GOT3 (cell line): ENCODE measurements around the gene RAB3C.
"Not testable (repeated sequence)": the region's sequence is repeated elsewhere in the genome, so short reads cannot be mapped to it uniquely, and the experiment has no call there.

Experiments used
- DNase-seq: peaks from one replicate; lab custom pipeline; 2025; ENCODE audit warnings: mixed read lengths; lab: John Stamatoyannopoulos, UW

RAB3C gene

DNA sequence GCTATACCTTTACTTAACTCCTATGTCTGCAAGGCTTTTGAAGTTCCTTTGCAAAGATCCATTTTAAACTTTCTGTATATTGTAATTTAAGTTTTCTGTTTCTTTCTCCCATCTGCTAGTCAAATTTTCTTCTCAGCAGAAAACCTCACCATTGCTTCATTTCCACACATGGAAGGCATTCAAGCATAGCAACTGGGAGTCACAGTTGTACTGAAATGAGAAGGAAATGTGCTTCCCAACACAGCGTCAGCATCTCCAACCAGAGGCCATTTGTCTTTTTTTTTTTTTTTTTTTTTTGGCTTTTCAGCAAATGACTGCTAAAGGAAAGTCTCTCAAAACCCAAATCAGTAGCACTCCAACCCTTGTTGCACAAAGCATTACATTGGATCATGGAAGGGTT lies 92.5 kb downstream of the RAB3C start:
- no peak for DNase-seq

- no peak for DNase-seq
Observed at GRCh38 chr5:58677650-58678049, 94.8 kb downstream of the RAB3C start.

DNA sequence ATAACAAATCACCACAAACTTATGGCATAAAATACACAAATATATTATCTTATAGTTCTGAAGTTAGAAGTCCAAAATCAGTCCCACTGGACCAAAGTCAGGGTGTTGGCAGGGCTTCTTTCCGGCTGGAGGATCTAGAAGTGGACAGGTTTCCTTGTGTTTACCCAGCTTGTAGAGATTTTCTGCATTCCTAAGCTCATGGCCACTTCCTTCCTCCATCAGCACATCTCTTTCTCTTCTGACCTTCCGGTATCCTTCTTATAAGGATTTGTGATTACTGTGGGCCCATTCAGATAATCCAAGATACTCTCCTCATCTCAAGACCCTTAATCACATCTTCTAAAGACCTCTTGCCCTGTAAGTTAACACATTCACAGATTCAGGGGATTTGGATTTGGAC lies 97.6 kb downstream of the RAB3C start:
- no peak for DNase-seq

DNA sequence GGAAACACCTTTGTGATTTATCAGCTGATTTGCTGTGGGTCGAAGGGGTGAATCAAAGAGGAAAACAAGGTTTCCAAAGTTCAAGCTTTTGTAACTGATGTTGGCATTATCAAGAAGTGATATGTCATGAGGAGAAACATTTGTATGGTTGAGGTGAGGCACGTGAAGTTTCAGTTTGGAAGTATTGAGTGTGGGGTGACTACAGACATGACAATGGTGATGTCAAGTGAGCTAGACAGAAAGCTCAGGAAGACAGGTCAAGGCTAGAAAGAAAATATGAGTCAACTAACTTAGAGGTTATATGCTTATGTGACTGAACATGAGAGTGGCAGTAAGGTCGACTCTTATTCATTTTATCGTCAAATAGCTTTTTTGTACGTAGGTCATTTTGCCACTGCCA lies 99.1 kb downstream of the RAB3C start:
- DNase-seq: no peak

- no peak for DNase-seq
Observed at GRCh38 chr5:58683567-58683966, 100.7 kb downstream of the RAB3C start.

DNA sequence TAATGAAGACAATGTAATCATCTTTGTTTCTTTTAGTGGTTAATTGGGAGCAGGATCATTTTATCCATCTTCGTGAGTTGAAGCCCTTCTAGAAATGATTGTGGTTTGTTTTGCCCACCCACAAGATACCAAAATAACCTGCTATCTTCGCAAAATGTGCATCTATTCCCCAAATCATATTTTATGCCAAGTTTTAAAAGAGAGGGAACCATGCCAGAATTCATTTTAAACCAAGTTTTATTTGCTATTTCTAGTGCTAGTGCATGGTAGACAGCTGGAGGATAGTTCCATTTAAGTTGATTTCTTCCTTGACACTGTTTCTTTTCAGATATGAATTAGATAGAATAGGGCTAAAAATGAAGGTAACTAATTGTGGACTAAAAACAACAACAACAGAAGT lies 104.2 kb downstream of the RAB3C start:
- no peak for DNase-seq

GRCh38 chr5:58687595-58687994 lies 104.7 kb downstream of the RAB3C start:
- DNase-seq: no peak

GRCh38 chr5:58699088-58699761 lies 116.3 kb downstream of the RAB3C start:
- not testable (repeated sequence) for DNase-seq

- DNase-seq: no peak
Observed at GRCh38 chr5:58699762-58700118, 116.9 kb downstream of the RAB3C start.

DNA sequence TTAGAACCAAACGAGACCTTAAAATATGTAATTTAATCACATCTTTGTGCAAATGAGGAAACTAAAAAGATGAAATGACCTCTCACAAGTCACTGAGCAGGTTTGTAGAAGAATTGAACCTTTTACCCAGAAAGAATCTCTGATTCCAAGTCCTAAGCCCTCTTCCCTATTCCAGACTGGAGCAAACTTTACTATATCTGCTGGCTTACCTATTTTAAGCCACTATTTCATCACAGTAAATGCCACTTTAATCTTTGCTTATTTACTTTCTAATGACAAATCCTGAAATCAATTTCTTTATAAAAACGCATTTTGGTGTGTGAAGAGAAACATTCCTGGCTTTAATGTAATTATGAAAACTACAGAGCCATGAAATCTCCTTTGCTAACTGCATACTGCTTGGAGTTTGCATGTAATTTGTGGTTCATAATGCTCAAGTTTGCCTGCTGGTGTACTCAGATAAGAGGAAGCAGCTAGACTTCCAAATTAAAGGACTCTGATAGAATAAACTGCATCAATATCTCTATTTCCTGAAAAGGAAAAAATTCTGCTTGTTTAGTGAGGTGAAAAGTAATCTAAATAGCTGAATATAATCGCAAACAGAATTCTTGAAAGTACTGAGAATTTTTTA lies 121.2 kb downstream of the RAB3C start:
- DNase-seq: no peak

DNA sequence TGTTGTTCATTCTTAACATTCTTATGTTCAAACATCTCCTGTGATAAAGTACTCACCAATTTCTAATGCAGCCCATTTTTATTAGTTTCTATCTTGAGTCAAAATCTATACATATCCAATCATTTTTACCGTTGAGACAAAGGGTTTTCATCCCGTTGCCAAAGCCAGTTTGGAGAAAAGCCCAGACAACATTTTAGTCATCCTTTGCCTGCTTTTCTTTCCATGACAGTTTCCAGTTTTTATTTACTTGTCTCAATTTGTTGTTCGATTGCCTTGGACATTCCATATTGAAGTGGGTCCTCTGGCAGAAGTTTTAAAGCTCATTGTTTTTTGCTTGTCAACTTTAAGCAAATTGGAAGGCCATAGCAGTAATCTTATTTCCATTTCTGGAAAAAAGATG lies 123.9 kb downstream of the RAB3C start:
- no peak for DNase-seq

- DNase-seq: no peak
Observed at GRCh38 chr5:58708456-58708855, 125.6 kb downstream of the RAB3C start.

DNA sequence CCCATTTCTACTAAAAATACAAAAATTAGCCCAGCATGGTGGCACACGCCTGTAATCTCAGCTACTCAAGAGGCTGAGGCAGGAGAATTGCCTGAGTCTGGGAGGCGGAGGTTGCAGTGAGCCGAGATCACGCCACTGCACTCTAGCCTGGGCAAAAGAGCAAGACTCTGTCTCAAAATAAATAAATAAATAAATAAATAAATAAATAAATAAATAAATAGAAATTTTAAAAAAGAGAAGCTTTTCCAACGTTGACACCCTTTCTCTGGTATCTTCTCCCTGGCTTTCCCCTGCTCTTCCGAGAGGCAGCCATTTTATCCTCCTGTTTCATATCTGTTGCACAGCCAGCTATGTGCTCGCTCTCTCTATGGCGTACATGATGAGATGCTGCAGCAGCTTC lies 127.5 kb downstream of the RAB3C start:
- DNase-seq: not testable (repeated sequence)

GRCh38 chr5:58710871-58711270 lies 128.0 kb downstream of the RAB3C start:
- no peak for DNase-seq

DNA sequence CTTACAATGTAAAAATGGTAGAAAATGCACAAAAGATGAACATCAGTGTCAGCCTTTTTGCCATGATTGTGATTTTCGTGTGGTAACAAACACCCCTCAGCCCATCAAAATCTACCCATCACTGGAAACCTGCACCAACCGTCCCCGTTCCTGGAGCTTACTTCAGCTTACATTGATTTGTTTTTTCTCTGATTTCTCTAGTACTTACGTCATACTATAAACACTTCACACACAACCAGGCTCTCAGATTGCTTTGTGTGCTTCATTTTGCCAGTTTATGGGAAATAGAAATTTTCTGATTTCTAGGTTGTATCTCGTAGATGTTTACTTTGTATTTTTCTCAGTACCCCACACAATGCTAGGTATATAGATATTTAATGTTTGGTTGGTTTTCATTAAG lies 129.1 kb downstream of the RAB3C start:
- DNase-seq: no peak

DNA sequence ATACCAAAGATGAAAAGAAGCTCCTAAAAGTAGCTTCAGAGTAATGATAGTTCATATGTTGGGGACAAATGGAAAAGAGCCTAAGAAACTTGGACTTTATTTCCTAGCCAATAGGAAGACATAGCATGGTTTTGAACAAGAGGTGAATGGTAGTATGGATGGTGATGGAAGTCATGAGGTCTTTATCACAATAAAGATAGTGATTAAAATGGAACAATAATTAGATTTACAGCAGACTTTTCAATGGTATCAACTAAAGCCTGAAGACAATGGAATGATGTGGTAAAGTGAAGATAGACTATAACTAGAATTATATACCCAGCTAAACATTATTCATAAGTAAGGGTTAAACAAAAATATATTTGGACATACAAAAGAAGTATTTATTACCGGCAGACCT lies 131.2 kb downstream of the RAB3C start:
- no peak for DNase-seq

- no peak for DNase-seq
Observed at GRCh38 chr5:58715997-58716656, 133.3 kb downstream of the RAB3C start.

GRCh38 chr5:58716713-58717112 lies 133.8 kb downstream of the RAB3C start:
- DNase-seq: no peak

GRCh38 chr5:58717303-58718007 lies 134.6 kb downstream of the RAB3C start:
- no peak for DNase-seq

DNA sequence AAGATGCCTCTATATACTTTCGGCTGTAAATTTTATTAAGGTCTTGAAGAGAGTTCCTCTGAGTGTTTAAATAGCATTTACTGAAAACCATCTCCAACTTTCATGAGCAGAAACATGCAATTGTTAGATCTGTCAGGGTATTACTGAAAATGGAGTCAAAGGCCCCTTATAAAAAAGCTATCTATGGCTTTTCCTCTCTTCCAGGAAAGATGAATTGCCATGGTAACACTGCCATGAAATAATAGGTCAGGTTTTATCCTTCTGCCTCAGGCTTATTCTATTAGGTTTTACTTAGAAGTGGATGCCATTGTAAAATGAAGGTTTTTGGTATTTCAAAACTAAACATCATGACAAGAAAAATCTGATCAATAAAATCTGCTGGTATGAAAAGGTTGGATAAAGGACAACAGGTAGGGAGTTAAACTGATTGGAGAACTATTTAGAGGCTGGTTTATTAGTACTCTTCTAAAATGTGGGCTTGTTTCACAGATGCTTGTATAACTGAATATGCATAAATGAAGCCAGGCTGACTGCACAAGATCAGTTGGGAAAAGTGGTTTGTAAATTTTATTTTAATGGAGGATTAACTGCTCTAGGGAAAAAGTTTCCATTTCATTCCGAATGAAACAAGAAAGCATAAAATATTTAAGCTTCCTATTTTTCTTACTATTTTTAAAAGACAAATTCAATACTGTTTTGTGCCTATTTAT lies 135.5 kb downstream of the RAB3C start:
- DNase-seq: no peak

GRCh38 chr5:58722160-58722559 lies 139.3 kb downstream of the RAB3C start:
- no peak for DNase-seq

DNA sequence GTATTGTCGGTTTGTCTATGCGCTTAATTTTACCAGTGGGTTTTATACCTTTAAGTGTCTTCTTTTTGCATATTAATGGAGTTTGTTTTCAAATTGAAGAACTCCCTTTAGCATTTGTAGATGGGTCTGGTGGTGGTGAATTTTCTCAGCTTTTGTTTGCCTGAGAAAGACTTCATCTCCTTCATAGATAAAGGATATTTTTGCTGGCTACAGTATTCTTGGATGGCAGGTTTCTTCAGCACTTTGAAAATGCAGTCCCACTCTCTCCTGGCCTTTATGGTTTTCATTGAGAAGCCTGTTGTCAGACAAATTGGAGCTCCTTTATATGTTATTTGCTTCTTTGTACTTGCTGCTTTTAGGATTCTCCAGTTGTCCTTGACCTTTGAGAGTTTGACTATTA lies 142.1 kb downstream of the RAB3C start:
- no peak for DNase-seq
